Gastrocnemius medialis (tissue), 4 donors: Measurements from ENCODE around the gene HIBCH.

Experiments used
- POLR2A ChIP-seq, 2 donors: fragments of 450-650 bp; IDR thresholded peaks; one replicate each; pipeline ENCODE4 v1.6.1; 2017; ENCODE audit warnings: antibody characterized with exemption in 2 of 2, mild to moderate bottlenecking in 2 of 2, moderate library complexity in 2 of 2
- TF ChIP-seq, protein P1 (sequence below), 5 experiments: fragments of 450-650 bp in 3 of 5; fragments of 200-600 bp in 2 of 5; sonication (generic) in 2 of 5; IDR thresholded peaks in 4 of 5; conservative IDR thresholded peaks in 1 of 5; 1 replicate in 4 of 5; 2 replicates in 1 of 5; pipeline ENCODE4 v1.5.1; 2016 to 2019; ENCODE audit warnings: antibody characterized with exemption in 5 of 5, mild to moderate bottlenecking in 3 of 5, moderate library complexity in 3 of 5

DNA sequence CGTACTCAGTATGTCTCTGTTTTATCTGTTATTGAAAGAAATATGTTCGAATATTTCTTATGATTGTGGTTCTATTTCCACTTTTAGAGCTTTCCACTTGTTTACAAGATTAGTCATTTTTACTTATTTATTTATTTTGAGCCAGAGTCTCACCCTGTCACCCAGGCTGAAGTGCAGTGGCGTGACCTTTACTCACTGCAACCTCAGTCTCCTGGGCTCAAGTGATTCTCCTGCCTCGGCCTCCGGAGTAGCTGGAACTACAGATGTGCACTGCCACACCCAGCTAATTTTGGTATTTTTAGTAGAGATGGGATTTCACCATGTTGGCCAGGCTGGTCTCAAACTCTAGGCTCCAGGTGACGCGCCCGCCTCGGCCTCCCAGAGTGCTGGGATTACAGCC lies 53.3 kb downstream of the HIBCH start:
- TF ChIP-seq, protein P1, sequence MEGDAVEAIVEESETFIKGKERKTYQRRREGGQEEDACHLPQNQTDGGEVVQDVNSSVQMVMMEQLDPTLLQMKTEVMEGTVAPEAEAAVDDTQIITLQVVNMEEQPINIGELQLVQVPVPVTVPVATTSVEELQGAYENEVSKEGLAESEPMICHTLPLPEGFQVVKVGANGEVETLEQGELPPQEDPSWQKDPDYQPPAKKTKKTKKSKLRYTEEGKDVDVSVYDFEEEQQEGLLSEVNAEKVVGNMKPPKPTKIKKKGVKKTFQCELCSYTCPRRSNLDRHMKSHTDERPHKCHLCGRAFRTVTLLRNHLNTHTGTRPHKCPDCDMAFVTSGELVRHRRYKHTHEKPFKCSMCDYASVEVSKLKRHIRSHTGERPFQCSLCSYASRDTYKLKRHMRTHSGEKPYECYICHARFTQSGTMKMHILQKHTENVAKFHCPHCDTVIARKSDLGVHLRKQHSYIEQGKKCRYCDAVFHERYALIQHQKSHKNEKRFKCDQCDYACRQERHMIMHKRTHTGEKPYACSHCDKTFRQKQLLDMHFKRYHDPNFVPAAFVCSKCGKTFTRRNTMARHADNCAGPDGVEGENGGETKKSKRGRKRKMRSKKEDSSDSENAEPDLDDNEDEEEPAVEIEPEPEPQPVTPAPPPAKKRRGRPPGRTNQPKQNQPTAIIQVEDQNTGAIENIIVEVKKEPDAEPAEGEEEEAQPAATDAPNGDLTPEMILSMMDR (IDR thresholded peaks at IDR 0.05 in 4 of 5, conservative IDR thresholded peaks at IDR 0.05 in 1 of 5) = no peak
- TF ChIP-seq POLR2A (IDR thresholded peaks at IDR 0.05) = no peak
